AG10803 (cell line): ENCODE data around the gene MISP3.

Experiments
- DNase-seq: peaks from one replicate; pipeline ENCODE4 v3.0.0; 2010; ENCODE audit warnings: low read depth
- H3K4me3 ChIP-seq: 2 replicates; pipeline ENCODE4 v1.5.1; 2011; ENCODE audit warnings: mild to moderate bottlenecking, low read length, control low read depth
- CTCF ChIP-seq: conservative IDR thresholded peaks from 2 replicates; pipeline ENCODE4 v1.5.1; 2011; ENCODE audit warnings: mild to moderate bottlenecking, low read length, control low read depth, inconsistent platforms

The MISP3 gene

GRCh38 chr19:14054099-14054498 is 18.5 kb upstream of the MISP3 start:
- no peak for DNase-seq
- no peak for TF ChIP-seq CTCF
- H3K4me3 ChIP-seq: no peak overlapping the region

- TF ChIP-seq CTCF: no peak
- no peak overlapping the region for H3K4me3 ChIP-seq
- no peak for DNase-seq
Measured at GRCh38 chr19:14054721-14055120, 17.9 kb upstream of the MISP3 start.

GRCh38 chr19:14055396-14055795 is 17.2 kb upstream of the MISP3 start:
- no peak for TF ChIP-seq CTCF
- DNase-seq: no peak

GRCh38 chr19:14056069-14056666 is 16.4 kb upstream of the MISP3 start:
- H3K4me3 ChIP-seq: no peak overlapping the region
- no peak for TF ChIP-seq CTCF
- DNase-seq: no peak

More at GRCh38 chr19:14055396-14055795, 17.2 kb upstream of the MISP3 start:
- H3K4me3 ChIP-seq: no peak overlapping the region

- no peak for TF ChIP-seq CTCF
- no peak overlapping the region for H3K4me3 ChIP-seq
- DNase-seq: no peak
Measured at GRCh38 chr19:14056741-14057356, 15.7 kb upstream of the MISP3 start.

GRCh38 chr19:14058182-14059092 is 14.1 kb upstream of the MISP3 start:
- no peak for DNase-seq
- TF ChIP-seq CTCF: no peak
- H3K4me3 ChIP-seq: peak overlapping the region; percentile 37; the same call in 1 of the 2 replicates
